ENCODE data around the gene S1PR4.
A peak's percentile ranks its signal among the peaks of the same experiment; 100 is the strongest.
"Not testable (repeated sequence)": the region's sequence is repeated elsewhere in the genome, so short reads cannot be mapped to it uniquely, and the experiment has no call there.

The S1PR4 gene

DNA sequence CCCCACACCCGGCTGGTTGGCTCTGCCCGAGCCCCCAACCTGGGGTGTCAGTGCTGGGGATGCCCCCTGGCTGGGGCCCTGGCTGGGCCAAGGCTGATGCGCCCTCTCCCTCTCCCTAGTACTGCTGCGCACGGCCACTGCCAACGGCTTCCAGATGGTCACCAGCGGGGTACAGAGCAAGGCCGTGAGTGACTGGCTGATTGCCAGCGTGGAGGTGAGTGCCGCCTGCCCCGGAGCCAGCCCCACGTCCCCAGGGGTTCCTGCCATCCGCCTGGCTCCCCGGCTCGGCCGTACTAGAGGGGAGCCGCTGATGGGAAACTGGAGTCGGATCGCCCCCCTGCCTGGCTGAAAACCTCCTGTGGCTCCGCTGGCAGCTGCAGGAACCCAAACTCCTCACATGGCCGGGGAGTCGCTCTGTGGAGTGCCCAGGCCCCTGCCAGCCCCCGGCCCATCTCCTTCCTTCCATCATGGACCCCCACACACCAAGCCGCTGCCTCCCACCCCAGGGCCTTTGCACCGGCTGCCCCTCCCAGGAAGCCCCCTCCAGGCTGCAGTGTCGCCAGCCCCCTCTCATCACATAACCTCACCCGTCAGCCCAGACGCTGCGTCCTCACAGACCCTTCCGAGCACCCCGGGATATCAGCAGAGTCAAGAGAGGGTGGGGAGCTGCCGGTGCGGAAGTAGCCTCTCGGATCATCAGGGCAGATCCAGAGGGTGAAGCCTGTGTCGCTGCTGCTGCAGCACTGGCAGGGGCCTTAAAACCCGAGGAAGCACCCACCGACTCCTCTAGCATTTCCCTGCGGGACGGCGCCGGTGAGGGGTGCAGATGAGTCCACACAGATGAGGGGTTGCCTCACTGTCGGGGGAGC lies 17.7 kb downstream of the S1PR4 start:
- DNase-seq, result peak in 1 of 2 experiments; percentile 76

DNA sequence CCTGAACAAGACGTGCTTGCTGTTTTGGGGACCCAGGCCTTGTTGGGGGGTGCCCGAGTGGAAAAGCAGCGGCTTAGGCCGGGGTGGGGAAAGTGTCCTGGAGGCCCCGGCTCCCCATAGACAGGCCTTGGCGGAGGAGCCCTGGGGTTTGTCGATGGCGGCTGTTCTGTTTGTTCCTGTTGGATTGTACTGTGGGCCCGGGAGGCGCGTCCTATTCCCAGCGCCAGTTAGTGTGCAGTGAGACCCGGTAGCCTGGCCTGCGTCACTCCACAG lies 18.3 kb downstream of the S1PR4 start:
- no peak for DNase-seq

DNA sequence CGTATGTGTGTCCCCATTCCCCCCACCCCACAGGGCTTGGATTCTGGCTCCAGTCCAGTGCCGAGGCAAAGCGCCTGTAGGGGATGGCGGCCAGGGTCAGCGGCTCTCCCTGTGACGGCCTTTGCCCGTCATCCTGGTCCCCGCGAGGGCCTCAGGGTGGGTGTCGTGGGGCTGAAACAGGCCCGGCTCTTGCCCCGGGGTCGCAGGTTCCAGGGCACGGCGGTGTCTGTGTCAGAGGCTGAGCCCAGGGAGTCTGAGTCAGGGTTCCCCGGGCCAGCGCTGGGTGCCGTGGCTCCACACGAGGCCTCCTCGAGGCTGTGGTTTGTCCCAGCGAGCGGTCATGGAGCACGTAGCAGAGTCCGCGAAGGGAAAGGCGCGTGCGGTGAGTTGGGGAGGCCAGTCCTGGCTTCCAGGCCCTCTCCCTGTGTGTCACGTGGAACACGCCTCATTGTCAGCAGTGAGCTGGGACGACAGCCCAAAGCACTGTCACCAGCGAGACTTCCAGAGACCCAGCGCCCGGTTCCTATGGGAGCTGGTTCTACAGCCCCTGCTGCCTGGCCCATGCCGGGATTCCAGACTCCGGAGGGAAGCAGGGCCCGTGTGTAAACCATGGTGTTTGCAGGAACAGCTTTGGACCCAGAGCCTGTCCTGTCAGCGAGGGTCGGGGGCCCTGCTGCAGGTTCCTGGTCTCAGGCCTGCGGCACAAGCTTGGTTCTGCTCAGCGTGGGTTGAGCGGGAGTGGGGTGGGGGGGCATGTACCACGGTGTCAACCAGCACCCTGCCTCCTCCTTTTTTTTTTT lies 20.5 kb downstream of the S1PR4 start:
- DNase-seq, result no peak

GRCh38 chr19:3201072-3201700 lies 22.6 kb downstream of the S1PR4 start:
- DNase-seq, result no peak

- no peak for DNase-seq
Observed at GRCh38 chr19:3201911-3202310, 23.3 kb downstream of the S1PR4 start.

GRCh38 chr19:3202346-3202745 lies 23.8 kb downstream of the S1PR4 start:
- DNase-seq, result no peak

GRCh38 chr19:3202895-3203294 lies 24.3 kb downstream of the S1PR4 start:
- DNase-seq, result not testable (repeated sequence)

DNA sequence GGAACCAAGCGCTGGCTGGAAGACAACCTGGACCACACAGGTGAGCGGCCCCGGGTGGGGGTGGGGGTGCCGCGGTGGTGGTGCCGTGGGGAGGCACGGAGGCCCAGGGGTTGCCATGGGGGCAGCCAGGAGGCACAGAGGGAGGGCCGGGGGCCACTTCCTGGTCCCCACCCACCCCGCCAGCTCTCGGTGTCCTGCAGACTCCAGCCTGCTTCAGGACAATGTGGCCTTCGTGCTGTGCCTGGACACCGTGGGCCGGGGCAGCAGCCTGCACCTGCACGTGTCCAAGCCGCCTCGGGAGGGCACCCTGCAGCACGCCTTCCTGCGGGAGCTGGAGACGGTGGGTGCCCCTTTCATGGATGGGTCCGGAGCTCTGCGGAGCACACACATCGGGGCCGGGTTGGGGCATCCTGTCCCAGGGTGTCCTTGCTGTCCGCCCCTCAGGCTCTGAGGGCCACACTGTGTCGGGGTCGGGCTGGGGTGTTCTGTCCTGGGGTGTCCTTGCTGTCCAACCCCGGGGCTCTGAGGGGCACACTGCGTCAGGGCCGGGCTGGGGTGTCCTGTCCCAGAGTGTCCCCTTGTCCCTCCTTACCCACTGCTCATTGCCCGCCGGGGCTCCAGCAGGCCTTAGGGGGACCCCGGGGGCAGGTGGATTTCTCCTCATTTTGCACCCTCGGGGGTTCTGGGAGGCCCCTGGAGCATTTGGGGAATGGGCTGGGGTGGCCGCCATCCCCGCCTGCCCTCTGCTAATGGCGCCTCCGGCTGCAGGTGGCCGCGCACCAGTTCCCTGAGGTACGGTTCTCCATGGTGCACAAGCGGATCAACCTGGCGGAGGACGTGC lies 25.5 kb downstream of the S1PR4 start:
- no peak for DNase-seq

GRCh38 chr19:3204646-3205275 lies 26.2 kb downstream of the S1PR4 start:
- no peak for DNase-seq

- DNase-seq, result no peak
Observed at GRCh38 chr19:3206216-3206953, 27.8 kb downstream of the S1PR4 start.

GRCh38 chr19:3207461-3208242 lies 29.1 kb downstream of the S1PR4 start:
- no peak for DNase-seq

DNA sequence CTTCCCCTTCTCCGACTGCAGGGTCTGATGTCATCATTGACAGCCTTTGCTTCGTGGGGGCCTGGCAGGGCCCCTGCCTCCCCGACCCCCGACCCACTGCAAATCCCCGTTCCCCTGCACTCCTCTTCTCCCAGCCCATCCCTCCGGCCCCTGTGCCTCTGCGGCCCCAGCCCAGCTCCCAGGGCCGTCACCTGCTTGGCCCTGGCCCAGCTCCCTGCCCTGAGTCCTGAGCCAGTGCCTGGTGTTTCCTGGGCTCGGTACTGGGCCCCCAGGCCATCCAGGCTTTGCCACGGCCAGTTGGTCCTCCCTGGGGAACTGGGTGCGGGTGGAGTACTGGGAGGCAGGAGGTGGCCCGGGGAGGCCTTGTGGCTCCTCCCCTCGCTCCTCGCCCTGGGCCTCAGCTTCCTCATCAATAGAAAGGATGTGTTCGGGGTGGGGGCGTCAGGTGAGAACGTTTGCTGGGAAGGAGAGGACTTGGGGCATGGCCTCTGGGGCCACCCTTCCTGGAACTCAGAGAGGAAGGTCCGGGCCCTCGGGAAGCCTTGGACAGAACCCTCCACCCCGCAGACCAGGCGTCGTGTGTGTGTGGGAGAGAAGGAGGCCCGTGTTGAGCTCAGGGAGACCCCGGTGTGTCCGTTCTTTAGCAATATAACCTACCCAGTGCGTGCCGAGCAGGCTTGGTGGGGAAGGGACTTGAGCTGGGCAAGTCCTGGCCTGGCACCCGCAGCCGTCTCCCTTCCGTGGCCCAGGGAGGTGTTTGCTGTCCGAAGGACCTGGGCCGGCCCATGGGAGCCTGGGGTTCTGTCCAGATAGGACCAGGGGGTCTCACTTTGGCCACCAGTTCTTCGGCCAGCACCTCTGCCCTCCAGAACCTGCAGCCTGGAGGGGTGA lies 30.0 kb downstream of the S1PR4 start:
- DNase-seq, result no peak

DNA sequence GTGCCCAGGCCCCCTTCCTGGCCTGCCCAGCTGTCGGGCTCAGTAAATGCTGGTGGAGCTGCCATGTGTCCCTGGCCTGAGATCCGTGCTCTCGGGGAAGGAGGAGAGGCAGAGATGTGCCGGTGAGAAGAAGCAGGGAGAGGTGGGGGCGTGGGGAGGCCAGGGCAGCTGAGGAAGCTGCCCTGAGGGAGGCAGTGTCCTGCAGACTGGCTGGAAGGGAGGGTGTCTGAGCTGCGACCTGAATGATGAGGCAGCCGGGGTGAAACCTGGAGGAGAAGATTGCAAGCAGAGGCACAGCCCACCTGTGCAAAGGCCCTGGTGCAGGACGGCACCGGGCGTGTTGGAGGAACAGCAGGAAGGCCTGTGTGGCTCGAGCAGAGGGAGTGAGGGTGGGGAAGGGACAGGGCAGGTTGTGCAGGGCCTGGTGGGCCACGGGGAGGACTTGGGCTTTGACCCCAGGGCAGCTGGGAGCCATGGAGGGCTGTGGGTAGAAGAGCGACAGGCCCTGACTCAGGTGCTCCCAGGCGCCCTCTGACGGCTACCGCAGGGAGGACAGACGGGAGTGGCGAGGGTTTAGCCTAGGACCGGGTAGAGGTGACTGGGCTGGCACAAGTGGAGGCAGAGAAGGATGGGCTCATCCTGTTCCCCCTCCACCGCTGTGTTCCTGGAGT lies 31.9 kb downstream of the S1PR4 start:
- DNase-seq, result peak; percentile 51 to 56

DNA sequence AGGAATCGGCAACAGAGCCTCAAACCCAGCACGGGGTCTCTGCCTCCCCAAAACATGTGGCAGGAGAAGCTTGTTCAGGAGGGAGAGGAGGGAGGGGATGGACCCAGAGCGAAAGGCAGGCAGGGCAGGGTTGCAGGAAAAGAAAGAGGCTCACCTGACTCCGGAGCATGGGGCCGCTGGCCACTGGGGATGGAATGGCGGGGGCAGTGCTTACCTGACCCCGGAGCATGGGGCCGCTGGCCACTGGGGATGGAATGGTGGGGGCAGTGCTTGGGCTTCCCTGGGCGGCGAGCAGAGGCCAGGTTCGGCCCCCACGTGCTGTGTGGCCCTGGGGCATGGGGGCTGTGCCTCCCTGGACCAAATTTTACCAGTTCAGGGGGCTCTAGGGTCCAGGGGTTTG lies 32.6 kb downstream of the S1PR4 start:
- no peak for DNase-seq

DNA sequence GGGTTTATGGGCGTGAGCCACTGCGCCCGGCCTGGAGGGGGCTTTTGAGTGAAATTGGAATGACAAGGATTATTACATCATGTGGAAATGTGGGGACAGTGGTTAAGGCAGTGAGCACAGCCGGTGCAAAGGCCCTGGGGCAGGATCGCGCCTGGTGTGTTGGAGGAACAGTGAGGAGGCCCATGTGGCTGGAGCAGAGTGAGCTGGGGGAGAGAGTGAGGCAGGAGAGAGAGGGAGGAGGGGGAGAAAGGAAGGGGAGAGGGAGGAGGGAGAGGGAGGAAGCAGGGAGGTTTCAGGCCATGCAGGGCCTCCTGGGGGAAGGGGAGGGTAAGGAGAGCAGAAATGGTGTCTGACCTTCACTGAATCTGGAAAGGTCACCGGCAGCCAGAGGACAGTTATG lies 34.6 kb downstream of the S1PR4 start:
- DNase-seq, result no peak

- no peak for DNase-seq
Observed at GRCh38 chr19:3216874-3217273, 38.3 kb downstream of the S1PR4 start.

GRCh38 chr19:3220576-3220975 lies 42.0 kb downstream of the S1PR4 start:
- DNase-seq, result no peak

GRCh38 chr19:3221576-3221975 lies 43.0 kb downstream of the S1PR4 start:
- DNase-seq, result not testable (repeated sequence)

GRCh38 chr19:3222709-3223108 lies 44.1 kb downstream of the S1PR4 start:
- no peak for DNase-seq
